Adrenal gland (tissue), 5 donors: ENCODE results near the gene STAT6.

Experiments used
- POLR2A ChIP-seq, 2 donors: fragments of 450-650 bp; IDR thresholded peaks; one replicate each; pipeline ENCODE4 v1.6.1; 2017; ENCODE audit warnings: antibody characterized with exemption in 2 of 2, mild to moderate bottlenecking in 2 of 2, moderate library complexity in 1 of 2
- TF ChIP-seq, protein P1 (sequence below), 6 experiments: fragments of 450-650 bp in 4 of 6; fragments of 200-600 bp in 2 of 6; sonication (generic) in 1 of 6; IDR thresholded peaks; 1 replicate in 5 of 6; 2 replicates in 1 of 6; pipeline versions ENCODE4 v1.5.1 to v1.8.0; 2016 to 2021; ENCODE audit warnings: antibody characterized with exemption in 6 of 6, mild to moderate bottlenecking in 2 of 6, moderate library complexity in 1 of 6
- donor health status: DM: no; HTN: no; CAD: no.

DNA sequence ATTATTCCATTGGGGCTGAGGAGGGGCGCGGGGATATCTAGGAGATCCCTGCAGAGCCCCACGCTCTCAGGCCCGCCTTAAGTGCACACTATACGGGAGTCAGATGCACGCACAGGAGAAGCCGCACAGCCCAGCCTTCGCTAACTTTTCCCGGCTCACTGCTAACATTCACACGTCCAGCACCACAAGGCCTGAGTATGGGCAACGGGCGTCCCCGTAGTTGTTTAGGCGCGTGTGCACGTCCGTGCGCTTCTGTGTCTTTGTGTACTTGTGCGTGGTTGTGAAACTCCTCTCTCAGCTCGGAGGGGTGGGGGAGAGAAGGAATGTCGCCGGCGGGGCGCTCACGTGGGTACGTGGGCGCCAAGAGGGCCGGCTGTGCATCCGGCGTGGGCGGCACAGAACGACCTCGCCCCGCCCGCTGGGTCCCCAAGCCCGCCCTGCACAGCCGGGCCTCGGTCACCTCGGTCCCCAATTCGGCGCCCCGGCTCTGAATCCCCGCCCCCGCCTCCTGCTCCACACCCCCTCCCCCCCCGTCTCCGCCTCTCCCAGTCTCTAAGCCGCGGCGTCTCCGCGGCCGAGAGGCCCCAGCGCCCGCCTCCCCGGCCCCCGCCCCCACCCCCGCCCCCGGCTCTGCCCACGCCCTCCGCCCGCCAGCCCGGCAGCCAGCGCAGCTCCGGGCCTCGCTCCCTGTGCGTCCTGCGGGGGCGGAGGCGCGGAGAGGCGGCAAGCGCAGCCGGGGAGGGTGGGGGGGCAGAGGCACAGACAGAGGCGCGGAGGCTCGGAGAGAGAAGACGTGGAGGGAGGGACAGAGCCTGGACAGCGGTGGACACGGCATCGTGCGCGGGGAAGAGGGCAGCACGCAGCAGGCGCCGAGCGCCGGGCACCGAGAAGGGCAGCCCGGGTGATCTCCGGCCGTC, 22.6 kb downstream of the STAT6 start, which contains the start of gene NAB2:
- TF ChIP-seq POLR2A (IDR thresholded peaks at IDR 0.05) = peak; percentile 36 to 93
- TF ChIP-seq, protein P1, sequence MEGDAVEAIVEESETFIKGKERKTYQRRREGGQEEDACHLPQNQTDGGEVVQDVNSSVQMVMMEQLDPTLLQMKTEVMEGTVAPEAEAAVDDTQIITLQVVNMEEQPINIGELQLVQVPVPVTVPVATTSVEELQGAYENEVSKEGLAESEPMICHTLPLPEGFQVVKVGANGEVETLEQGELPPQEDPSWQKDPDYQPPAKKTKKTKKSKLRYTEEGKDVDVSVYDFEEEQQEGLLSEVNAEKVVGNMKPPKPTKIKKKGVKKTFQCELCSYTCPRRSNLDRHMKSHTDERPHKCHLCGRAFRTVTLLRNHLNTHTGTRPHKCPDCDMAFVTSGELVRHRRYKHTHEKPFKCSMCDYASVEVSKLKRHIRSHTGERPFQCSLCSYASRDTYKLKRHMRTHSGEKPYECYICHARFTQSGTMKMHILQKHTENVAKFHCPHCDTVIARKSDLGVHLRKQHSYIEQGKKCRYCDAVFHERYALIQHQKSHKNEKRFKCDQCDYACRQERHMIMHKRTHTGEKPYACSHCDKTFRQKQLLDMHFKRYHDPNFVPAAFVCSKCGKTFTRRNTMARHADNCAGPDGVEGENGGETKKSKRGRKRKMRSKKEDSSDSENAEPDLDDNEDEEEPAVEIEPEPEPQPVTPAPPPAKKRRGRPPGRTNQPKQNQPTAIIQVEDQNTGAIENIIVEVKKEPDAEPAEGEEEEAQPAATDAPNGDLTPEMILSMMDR (IDR thresholded peaks at IDR 0.05) = peak in 1 of 6 experiments; percentile 16
